Stimulated activated CD8-positive, alpha-beta memory T cell treated with anti-CD3 and anti-CD28 coated beads, Interleukin-15, amount 100 ng/mL, for 1 hour (primary cell): Measurements from ENCODE around the gene TSPAN33.
"Not testable (repeated sequence)": the region's sequence is repeated elsewhere in the genome, so short reads cannot be mapped to it uniquely, and the experiment has no call there.

Experiments used
- DNase-seq: peaks from one replicate; pipeline ENCODE4 v3.0.0-alpha.2; 2020; ENCODE audit warnings: low read depth

The TSPAN33 gene

DNA sequence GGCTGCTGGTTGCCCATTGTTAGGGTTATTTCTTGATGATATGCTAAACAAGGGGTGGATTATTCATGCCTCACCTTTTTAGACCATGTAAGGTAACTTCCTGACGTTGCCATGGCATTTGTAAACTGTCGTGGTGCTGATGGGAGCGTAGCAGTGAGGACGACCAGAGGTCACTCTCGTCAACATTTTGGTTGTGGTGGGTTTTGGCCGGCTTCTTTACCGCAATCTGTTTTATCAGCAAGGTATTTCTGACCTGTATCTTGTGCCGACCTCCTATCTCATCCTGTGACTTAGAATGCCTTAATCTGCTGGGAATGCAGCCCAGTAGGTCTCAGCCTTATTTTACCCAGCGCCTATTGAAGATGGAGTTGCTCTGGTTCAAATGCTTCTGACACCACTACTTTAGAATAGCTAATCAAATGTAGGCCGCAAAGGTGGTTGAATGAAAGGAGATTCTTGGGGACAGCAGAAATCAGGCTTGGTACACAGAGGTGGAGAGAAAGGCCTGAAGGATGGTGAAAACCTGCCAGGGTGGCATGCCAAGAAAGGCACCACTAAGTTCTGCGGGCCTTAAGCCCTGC is 26.0 kb downstream of the TSPAN33 start:
- DNase-seq: no peak

DNA sequence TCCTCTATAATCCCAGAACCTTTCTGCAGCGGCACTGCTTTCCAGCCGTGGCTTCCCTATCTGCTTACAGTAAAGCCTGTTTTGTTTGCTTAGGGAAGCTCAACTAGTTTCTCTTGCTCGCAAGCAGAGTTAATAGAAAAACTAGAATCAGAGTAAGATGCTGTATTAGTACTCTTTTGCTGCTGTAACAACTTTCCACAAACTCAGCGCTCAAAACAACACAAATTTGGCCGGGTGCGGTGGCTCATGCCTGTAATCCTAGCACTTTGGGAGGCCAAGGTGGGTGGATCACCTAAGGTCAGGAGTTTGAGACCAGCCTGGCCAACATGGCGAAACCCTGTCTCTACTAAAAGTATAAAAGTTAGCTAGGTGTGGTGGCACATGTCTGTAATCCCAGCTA is 29.4 kb downstream of the TSPAN33 start:
- not testable (repeated sequence) for DNase-seq

DNA sequence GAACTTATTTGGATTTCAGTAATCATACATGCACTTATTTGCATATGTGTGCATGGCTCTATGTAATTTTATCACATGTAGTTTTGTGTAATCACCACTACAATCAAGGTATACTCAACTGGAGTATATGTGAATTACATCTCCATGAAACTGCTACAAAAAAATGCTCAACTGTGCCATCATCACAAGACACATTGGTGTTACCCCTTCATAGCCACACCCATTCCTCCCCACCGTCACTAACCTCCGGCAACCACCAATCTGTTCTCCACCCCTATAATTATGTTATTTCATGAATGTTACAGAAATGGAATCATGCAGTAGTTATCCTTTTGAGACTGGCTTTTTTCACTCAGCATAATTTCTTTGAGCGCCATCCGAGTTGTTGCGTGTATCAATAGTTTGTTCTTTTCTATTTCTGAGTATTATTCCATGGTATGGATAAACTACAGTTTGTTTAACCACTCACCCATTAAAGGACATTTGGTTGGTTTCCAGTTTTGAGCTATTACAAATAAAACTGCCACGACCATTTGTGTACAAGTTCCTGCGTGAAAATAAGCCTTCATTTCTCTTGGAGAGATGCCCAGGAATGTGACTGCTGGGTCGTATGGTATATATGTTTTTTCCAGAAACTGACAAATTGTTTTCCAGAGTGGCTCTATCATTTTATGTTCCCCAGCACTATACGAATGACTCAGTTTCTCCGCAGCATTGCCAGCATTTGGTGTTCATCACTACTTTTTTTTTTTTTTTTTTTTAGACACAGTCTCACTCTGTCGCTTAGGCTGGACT is 32.6 kb downstream of the TSPAN33 start:
- no peak for DNase-seq

DNA sequence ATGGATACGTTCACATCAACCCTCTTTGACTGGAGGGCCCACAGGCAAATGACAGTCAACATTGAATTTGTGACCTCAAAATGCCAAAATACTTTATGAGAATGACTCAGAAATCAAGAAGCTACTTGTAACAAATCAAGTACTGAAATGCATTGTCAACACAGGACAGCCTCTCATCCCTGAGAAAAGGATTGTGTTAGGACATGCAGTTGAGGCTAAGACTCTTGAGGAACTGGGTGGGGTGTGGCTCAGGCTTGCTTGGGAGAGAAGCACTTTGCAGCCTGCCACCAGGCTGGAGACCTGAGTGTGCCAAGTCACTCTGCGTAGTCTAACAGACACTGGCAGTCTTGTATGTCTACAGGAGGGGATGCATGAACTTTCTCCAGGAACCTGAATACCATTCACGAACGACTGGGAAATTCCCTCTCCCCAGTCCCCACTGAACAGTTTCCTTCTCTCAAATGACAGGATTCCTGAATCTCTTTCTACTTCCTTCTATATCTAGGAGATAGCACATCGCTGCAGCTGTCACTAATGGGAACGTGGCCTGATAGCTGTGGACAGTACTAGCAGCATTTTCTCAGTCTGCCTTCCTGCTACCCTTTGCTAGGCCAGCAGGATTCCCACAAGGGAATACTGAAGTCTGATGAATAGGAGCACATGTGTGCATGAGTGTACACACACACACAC is 40.6 kb downstream of the TSPAN33 start:
- no peak for DNase-seq

DNA sequence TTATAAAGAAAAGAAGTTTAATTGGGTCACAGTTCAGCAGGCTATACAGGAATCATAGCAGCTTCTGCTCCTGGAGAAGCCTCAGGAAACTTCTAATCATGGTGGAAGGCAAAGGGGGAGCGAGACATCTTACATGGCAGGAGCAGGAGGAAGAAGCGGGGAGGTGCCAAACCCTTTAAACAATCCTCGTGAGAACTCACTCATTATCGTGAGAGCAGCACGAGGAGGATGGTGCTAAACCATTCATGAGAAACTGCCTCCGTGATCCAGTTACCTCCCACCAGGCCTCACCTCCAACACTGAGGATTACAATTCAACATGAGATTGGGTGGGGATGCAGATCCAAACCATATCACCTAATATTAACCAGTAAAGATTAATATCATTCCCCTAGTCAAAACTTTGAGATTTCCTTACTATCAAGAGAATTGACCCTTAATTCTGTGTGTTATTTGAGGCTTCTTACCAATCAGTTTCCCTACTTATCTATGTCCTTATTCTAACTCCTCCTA is 42.3 kb downstream of the TSPAN33 start:
- DNase-seq: no peak

DNA sequence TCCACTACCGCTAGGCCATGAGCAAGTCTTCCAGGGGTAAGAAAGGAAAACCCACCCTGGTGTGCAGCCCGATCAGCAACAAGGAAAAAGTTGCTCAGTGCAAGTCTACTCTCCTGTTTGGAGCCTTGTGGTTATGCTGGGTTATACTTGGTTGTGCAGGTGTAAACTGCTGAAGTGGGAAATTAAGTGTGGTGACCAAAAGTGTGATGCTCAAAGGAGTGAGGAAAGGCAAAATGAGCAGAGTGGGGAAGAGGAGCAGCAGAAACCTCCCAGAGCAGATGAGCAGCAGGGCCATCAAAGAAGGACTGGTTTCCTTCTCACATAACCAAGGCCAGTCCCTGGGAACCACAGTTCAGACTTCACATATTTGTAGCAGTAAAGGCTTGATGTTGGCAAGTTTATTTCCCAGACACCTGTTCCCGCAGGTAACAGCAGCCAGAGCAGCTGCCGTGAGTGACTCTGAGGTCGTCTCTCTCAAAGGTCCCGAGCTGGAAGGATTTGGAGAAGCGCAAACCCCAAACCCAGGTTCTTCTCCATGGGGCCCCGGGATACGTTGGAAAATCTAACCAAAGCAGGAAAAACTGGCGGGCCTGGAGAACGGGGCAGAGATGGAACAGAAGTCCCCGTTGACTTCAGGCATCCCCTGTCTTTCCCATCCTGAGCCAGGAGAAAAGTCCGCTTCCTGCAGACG is 43.3 kb downstream of the TSPAN33 start:
- no peak for DNase-seq

DNA sequence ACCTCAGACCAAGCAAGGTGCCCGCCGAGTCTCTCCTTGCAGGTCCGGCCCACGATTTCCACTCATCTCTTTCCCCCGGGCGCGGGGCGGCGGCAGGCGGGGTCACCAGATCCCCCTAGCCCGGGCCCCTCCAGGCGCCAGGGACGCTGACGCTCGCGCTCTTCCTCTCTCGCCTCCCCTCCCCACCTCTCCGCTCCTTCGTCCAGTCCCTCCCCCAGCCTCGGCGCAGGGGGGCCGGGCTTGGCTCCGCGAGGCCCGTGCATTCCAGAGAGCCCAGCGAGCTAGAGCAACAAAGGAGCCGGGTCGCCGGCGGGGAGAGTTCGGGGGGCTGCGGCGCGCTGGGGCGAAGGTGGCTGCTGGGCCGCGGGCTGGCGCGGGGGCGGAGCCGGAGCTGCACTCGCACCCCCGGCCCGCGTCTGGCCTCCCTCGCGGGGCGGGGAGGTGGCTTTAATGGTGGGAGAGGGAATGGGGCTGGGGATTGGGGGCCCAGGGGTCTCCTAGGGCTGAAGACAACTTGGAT is 43.9 kb downstream of the TSPAN33 start, which contains the start of gene SMO:
Gene SMO (plus strand): TSS at position 262 of the 520 bp plus-strand sequence. CDS start 519 bp downstream, outside the sequence.
- no peak for DNase-seq

DNA sequence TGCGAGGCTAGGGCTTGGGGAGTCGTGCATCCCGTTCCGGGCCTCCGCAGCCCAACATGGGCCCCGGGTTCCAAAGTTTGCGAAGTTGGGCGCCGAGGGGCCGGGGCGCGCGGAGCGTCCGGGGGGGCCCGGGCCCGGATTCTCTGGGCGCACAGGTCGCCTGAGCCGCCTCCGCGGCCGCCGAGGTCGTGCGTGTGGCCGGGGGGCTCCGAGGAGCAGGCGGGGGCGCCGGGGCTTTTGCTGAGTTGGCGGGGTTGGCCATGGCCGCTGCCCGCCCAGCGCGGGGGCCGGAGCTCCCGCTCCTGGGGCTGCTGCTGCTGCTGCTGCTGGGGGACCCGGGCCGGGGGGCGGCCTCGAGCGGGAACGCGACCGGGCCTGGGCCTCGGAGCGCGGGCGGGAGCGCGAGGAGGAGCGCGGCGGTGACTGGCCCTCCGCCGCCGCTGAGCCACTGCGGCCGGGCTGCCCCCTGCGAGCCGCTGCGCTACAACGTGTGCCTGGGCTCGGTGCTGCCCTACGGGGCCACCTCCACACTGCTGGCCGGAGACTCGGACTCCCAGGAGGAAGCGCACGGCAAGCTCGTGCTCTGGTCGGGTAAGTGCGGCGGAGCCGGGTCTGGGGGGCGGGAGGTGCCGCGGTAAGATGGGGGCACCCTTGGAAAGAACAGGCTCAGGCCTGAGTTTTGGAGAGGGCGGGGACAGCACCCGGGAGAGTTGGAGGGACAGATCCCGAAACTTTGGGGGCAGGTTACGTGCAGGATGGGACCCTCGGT is 44.6 kb downstream of the TSPAN33 start:
- no peak for DNase-seq

DNA sequence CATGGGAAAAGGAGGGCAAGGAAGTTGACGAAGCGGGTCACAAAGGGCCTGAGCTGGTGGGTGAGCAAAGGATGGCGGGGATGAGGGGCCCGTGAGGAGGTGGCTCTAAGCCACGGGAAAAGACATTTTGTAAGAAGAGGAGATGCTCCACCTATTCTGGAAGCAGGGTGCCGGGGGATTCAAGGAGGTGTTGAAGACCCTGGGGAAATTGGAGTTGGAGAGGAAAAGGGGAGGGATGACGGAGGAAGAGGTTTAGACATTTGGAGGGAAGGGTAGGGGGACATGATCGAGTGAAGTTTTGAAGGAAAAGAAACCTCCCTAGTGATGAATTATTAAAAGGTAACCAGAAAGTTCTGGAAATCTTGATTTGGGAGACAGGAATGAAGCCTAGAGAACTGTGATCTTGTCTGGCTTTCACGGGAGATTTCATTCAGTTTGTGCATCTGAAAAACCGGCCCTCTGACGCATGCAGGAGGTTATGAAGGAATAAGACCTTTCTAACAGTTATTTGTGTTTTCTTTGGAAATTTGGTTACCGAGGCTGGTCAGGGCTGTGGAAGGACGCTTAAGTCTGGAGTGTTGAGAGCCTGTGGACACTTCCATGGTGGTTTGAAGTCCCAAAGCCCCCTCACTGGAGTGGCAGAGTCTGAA is 45.3 kb downstream of the TSPAN33 start:
- no peak for DNase-seq

DNA sequence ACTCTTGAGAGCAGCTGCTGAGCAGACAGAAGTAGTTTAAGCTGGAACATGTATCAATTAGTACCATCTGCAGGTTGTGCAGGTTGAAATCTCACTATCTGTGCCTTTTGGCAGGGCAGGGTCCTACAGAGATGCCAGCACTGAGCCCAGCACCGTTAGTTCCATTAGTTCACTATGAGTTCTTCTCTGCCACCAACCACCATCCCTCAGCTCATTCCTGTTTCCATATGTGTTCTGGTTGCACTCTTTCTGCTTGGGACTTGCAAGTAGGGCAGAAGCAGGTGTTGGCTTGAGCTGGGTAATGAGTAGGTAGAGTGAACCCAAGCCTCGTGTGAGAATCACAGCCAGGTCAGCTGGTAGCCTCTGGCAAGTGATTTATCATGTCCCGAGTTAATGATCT is 46.8 kb downstream of the TSPAN33 start:
- DNase-seq: no peak

DNA sequence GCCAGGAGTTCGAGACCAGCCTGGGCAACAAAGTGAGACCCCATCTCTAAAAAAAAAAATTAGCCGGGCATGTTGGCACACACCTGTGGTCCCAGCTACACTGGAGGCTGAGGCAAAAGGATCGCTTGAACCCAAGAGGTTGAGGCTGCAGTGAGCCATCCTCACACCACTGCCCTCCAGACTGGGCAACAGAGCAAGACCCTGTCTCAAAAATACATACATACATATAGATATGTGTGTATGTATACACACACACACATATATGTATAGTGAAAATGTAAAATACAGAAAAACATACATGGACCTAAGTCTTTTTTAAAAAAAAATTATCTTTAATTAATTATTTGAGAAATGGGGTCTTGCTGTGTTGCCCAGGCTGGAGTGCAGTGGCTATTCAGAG is 49.4 kb downstream of the TSPAN33 start:
- DNase-seq: no peak

DNA sequence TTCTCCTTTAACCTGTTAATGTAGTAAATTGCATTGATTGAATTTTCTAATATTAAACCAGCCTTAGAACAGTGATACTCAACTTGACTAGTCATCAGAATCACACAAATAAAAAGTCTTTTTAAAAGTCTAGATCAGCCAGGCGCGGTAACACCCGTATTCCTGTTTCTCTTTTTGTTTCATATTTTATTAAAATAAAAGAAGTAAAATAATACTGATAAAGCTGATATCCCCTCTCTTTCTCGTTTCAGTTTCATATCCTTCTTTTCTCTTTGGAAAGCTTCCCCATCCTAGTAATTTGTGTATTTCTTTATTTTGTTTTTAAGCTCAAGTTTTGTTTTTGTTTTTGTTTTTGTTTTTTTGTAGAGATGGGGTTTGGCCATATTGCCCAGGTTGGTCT is 53.3 kb downstream of the TSPAN33 start:
- no peak for DNase-seq

DNA sequence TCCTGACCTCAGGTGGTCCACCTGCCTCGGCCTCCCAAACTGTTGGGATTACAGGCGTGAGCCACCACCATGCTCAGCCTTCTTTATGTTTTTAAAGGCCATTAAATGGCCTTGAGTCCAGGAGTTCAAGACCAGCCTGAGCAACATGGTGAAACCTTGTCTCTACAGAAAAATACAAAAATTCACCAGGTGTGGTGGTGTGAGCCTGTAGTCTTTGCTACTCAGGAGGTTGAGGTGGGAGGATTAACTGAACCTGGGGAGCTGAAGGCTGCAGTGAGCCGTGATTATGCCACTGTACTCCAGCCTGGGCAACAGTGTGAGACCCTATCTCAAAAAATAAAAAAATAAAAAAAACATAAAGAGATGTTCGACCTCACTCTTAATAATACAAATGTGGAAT is 54.9 kb downstream of the TSPAN33 start:
- DNase-seq: no peak

DNA sequence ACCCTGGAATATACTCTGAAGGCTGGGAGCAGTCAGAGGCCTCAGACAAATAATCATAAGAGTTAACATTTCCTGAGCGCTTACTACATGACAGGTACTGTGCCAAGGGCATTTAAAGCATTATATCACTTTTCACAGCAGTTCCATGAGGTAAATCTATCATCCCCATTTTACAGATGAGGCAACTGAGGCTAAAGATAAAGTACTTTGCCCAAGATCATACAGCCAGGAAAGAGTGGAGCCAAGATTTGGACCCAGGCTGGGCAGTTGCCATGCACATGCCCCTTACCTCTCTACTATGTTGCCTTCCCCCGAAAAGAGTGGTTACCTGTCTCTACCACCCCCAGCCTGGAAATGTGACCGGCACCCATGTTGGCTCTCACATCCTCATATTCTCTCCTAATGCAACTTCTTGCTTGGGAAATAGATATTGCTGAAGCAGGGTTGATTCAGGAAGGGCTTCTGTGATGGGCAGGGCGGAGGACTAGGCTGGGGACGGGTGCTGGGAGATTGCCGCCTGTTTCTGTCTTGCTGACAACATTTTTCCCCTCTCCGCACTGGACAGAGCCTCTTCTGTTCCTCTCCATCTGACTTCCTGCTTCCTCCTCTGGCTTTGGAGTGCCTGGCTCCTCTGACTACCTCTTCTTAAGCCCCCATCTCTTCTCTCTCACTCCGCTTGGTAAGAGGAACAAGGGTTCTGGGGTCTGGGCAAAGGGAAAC is 57.7 kb downstream of the TSPAN33 start:
- DNase-seq: no peak

DNA sequence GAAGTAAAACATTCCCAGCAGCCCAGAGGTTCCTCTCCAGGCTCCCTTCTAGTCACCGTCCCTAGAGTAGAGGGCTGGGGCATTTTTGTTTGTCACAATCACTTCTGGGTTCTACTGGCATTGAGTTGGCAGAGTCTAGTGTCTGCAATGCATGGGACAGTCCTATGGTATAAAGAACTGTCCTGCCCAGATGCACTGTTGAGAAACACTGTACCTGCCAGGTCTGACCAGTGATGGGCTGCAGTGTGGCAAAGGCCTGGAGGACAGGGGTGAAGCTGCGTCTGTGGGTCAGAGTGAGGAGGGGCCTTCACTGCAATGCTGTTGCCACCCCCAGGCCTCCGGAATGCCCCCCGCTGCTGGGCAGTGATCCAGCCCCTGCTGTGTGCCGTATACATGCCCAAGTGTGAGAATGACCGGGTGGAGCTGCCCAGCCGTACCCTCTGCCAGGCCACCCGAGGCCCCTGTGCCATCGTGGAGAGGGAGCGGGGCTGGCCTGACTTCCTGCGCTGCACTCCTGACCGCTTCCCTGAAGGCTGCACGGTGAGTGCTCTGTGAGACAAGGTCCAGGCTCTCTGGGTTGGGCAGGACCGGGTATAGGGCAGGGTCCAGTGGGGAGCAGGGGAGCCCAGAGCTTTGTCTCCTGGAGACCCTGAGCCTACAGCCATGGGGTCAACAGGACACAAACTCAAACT is 58.7 kb downstream of the TSPAN33 start:
- no peak for DNase-seq

DNA sequence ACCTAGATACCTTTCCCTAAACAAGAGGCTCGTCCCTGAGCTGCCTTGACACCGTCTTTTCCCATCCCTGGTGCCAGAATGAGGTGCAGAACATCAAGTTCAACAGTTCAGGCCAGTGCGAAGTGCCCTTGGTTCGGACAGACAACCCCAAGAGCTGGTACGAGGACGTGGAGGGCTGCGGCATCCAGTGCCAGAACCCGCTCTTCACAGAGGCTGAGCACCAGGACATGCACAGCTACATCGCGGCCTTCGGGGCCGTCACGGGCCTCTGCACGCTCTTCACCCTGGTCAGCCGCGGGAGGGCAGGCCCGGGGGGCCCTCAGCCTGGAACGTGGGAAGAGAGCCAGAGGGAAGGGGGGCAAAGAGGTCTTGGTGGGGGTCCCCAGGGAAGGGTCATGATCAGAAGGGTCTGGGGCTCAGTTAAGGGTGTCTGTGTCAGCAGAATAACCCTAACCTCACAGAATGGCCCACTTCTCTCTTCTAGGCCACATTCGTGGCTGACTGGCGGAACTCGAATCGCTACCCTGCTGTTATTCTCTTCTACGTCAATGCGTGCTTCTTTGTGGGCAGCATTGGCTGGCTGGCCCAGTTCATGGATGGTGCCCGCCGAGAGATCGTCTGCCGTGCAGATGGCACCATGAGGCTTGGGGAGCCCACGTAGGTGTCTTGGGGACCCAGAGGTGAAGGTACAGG is 60.8 kb downstream of the TSPAN33 start:
- DNase-seq: no peak

DNA sequence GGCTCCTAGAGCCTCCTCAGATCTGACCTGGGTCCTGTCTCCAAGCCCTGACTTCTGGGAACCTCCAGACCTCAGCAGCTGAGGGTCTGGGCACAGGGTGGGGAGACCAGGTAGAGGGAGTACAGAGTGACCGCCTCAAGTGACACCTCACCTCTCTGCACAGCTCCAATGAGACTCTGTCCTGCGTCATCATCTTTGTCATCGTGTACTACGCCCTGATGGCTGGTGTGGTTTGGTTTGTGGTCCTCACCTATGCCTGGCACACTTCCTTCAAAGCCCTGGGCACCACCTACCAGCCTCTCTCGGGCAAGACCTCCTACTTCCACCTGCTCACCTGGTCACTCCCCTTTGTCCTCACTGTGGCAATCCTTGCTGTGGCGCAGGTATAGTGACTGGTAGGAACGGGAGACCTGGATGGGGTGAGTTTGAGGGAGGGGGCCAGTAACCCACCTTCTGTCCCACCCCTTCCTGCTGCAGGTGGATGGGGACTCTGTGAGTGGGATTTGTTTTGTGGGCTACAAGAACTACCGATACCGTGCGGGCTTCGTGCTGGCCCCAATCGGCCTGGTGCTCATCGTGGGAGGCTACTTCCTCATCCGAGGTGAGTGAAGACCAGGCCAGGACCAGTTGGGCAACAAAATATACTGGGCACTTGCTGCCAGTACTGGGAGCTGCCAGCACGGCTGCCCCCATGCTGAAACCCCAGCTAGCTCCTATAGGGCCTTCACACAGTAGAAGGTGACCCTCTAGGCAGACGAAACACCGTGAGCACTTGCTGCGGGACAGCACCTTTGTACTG is 61.7 kb downstream of the TSPAN33 start:
- no peak for DNase-seq

DNA sequence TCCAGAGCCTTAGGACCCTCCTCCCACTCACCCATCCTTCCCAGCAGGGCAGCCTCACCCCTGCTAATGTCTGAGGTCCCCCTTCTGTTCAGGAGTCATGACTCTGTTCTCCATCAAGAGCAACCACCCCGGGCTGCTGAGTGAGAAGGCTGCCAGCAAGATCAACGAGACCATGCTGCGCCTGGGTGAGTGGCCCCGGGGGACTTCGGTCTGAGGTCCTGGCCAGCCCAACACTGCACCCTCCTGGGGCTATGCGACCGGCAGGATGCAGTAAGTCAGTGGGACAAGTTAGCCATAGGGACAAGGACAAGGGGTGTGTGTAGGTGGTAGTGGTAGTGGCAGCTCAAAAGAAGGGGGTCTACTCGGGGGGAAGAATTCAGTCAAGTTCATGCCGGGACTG is 64.2 kb downstream of the TSPAN33 start:
- DNase-seq: no peak
